Measurements from ENCODE around the gene GGA1.
"Not testable (repeated sequence)": the region's sequence is repeated elsewhere in the genome, so short reads cannot be mapped to it uniquely, and the experiment has no call there.

Gene GGA1

GRCh38 chr22:37654563-37655251 lies 46.1 kb downstream of the GGA1 start:
- no peak for DNase-seq

GRCh38 chr22:37655252-37655563 lies 46.6 kb downstream of the GGA1 start:
- DNase-seq, result no peak

- not testable (repeated sequence) for DNase-seq
Observed at GRCh38 chr22:37656583-37656982, 47.9 kb downstream of the GGA1 start.

- DNase-seq, result peak in 1 of 14 donors; percentile 43
Observed at GRCh38 chr22:37657590-37658132, 49.0 kb downstream of the GGA1 start.

GRCh38 chr22:37658133-37659065 lies 49.8 kb downstream of the GGA1 start, which contains the start of gene PDXP:
Gene PDXP (plus strand): TSS chr22:37658723. CDS start chr22:37658783, 60 bp downstream.
- peak; percentile 88 to 100 (median 96) for DNase-seq

- DNase-seq, result peak in 2 of 14 donors; percentile 10 to 29
Observed at GRCh38 chr22:37659066-37659896, 50.6 kb downstream of the GGA1 start.

GRCh38 chr22:37659897-37660708 lies 51.5 kb downstream of the GGA1 start:
- peak in 1 of 14 donors; percentile 28 for DNase-seq

- DNase-seq, result no peak
Observed at GRCh38 chr22:37660709-37661045, 52.0 kb downstream of the GGA1 start.

GRCh38 chr22:37661160-37661924 lies 52.7 kb downstream of the GGA1 start:
- DNase-seq, result peak in 9 of 14 donors; percentile 27 to 74 (median 66)

- DNase-seq, result peak in 1 of 14 donors; percentile 21
Observed at GRCh38 chr22:37662039-37662438, 53.4 kb downstream of the GGA1 start.

- DNase-seq, result no peak
Observed at GRCh38 chr22:37663521-37664140, 55.0 kb downstream of the GGA1 start.

GRCh38 chr22:37664249-37665101 lies 55.8 kb downstream of the GGA1 start:
- DNase-seq, result peak in 12 of 14 donors; percentile 21 to 83 (median 56)

- no peak for DNase-seq
Observed at GRCh38 chr22:37665487-37665886, 56.9 kb downstream of the GGA1 start.

- no peak for DNase-seq
Observed at GRCh38 chr22:37669586-37669985, 61.0 kb downstream of the GGA1 start.

GRCh38 chr22:37672206-37672919 lies 63.7 kb downstream of the GGA1 start:
- DNase-seq, result no peak

GRCh38 chr22:37672920-37673455 lies 64.4 kb downstream of the GGA1 start:
- no peak for DNase-seq

GRCh38 chr22:37674248-37674647 lies 65.6 kb downstream of the GGA1 start:
- DNase-seq, result no peak
